Caco-2 (cell line): ENCODE measurements around the gene CDK12. TPM values are rescaled to one million over a fixed set of nuclear protein-coding genes. Genes with fewer than 3 reads are reported as not detected.

ENCODE experiments used
- BruUV-seq: library from RNA; stranded (reverse); fragments of 400-500 nt; replicated peaks from 2 replicates; lab custom pipeline; 2021; lab: Mats Ljungman, UMichigan
- CTCF ChIA-PET: fragments of 300-600 bp; sonication (Branson Sonifier 250); formaldehyde crosslinking; loops from one replicate; lab custom pipeline; 2022; ENCODE audit warnings: antibody characterized with exemption; lab: Charles Lee
- POLR2A ChIA-PET: fragments of 300-600 bp; sonication (Branson Sonifier 250); formaldehyde crosslinking; loops from one replicate; lab custom pipeline; 2022; ENCODE audit warnings: antibody characterized with exemption; lab: Charles Lee
- DNase-seq, 2 experiments: peaks; one replicate each; pipeline versions ENCODE4 v3.0.0 to v3.0.0-alpha.2; 2020 to 2022
- H3K27me3 ChIP-seq: replicated peaks from 2 replicates; pipeline ENCODE4 v1.6.0; 2011; ENCODE audit warnings: low read length; ENCODE audit not compliant: control insufficient read depth, insufficient read depth
- H3K36me3 ChIP-seq: 2 replicates; pipeline ENCODE4 v1.5.1; 2011; ENCODE audit warnings: low read length; ENCODE audit not compliant: control insufficient read depth, insufficient read depth
- H3K4me1 ChIP-seq: fragments of 250-450 bp; sonication (Bioruptor Pico); 2 replicates; pipeline ENCODE4 v1.5.1; 2020; ENCODE audit warnings: mild to moderate bottlenecking
- H3K4me3 ChIP-seq: 2 replicates; pipeline ENCODE4 v1.5.1; 2011; ENCODE audit warnings: low read depth, mild to moderate bottlenecking, control low read depth, low read length
- H3K9me3 ChIP-seq: fragments of 250-450 bp; sonication (Bioruptor Pico); 2 replicates; pipeline ENCODE4 v1.5.1; 2020; ENCODE audit warnings: mild to moderate bottlenecking, moderate library complexity
- H3K27ac Mint-ChIP-seq: one replicate; pipeline ENCODE4 v1.8.0; 2022; ENCODE audit warnings: mixed read lengths; ENCODE audit not compliant: unreplicated experiment
- H3K27me3 Mint-ChIP-seq: one replicate; pipeline ENCODE4 v1.8.0; 2022; ENCODE audit warnings: mixed read lengths; ENCODE audit not compliant: insufficient read depth, unreplicated experiment
- H3K36me3 Mint-ChIP-seq: one replicate; pipeline ENCODE4 v1.8.0; 2022; ENCODE audit warnings: mild to moderate bottlenecking, mixed read lengths; ENCODE audit not compliant: insufficient read depth, unreplicated experiment
- H3K4me1 Mint-ChIP-seq: one replicate; pipeline ENCODE4 v1.8.0; 2022; ENCODE audit warnings: low read depth, mixed read lengths; ENCODE audit not compliant: unreplicated experiment
- H3K4me3 Mint-ChIP-seq: one replicate; pipeline ENCODE4 v1.8.0; 2022; ENCODE audit warnings: mild to moderate bottlenecking, moderate library complexity, mixed read lengths; ENCODE audit not compliant: unreplicated experiment
- H3K9me3 Mint-ChIP-seq: one replicate; pipeline ENCODE4 v1.8.0; 2022; ENCODE audit warnings: mixed read lengths; ENCODE audit not compliant: unreplicated experiment
- intact Hi-C: fragments of 100-400 bp; cut with micrococcal nuclease; formaldehyde crosslinking; loops from one replicate; pipeline ENCODE4 v1.10.0; 2022; ENCODE audit not compliant: unreplicated experiment
- total RNA-seq: library from RNA; stranded (reverse); gene quantifications from 2 replicates; pipeline ENCODE4 v1.2.3, GENCODE V29; 2022
- TF ChIP-seq, protein P1 (sequence below), 2 experiments: fragments of 200-600 bp in 1 of 2; IDR thresholded peaks; 1 replicate in 1 of 2; 2 replicates in 1 of 2; pipeline versions ENCODE4 v1.5.1 to v1.8.0; 2011 to 2022; ENCODE audit warnings: antibody characterized with exemption in 1 of 2, control low read depth in 1 of 2, inconsistent platforms in 1 of 2, low read depth in 1 of 2, low read length in 1 of 2, mild to moderate bottlenecking in 1 of 2, moderate library complexity in 1 of 2; ENCODE audit not compliant: insufficient read depth in 1 of 2, severe bottlenecking in 1 of 2, unreplicated experiment in 1 of 2

The CDK12 gene
- total RNA-seq, 1 experiment from 2014 or later: 85.5 TPM

DNA sequence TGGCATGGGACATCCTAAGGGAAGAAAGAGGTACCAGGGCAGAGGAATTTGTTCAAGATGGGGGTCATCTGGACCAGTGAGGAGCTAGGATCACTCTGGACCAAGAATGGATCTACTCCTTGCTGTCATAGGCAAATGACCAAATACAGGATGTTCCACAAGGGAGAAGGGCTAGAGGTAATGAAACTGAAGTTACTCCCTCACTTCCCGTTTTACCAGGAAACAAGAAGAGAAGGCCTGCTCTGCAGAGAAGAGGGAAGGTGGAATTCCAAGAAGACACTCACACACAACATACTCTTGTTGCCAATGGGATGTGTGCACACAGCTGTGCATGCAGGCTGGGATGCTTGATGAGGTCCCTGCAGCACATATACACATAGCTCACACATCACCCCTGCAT lies 107.8 kb downstream of the CDK12 start:
- no peaks in the 10 kb centered on the region for H3K27me3 Mint-ChIP-seq
- H3K27ac Mint-ChIP-seq: no peak overlapping the region
- H3K36me3 Mint-ChIP-seq: no peaks in the 10 kb centered on the region
- DNase-seq: no peak
- no peaks in the 10 kb centered on the region for H3K36me3 ChIP-seq
- peaks cover 10% of the 10 kb centered on the region for H3K9me3 Mint-ChIP-seq
- ChIA-PET POLR2A (no interaction called here), CTCF (no interaction called here)
- H3K4me1 ChIP-seq: peaks cover 2% of the 10 kb centered on the region; the same call in 1 of the 2 replicates
- H3K4me3 ChIP-seq: no peak overlapping the region
- H3K9me3 ChIP-seq: peaks cover 7% of the 10 kb centered on the region; the same call in 1 of the 2 replicates
- no peaks in the 10 kb centered on the region; the same call in 1 of the 2 replicates for H3K27me3 ChIP-seq
- intact Hi-C loops: no loop called here
- no TSS peak for BruUV-seq
- TF ChIP-seq, protein P1, sequence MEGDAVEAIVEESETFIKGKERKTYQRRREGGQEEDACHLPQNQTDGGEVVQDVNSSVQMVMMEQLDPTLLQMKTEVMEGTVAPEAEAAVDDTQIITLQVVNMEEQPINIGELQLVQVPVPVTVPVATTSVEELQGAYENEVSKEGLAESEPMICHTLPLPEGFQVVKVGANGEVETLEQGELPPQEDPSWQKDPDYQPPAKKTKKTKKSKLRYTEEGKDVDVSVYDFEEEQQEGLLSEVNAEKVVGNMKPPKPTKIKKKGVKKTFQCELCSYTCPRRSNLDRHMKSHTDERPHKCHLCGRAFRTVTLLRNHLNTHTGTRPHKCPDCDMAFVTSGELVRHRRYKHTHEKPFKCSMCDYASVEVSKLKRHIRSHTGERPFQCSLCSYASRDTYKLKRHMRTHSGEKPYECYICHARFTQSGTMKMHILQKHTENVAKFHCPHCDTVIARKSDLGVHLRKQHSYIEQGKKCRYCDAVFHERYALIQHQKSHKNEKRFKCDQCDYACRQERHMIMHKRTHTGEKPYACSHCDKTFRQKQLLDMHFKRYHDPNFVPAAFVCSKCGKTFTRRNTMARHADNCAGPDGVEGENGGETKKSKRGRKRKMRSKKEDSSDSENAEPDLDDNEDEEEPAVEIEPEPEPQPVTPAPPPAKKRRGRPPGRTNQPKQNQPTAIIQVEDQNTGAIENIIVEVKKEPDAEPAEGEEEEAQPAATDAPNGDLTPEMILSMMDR (IDR thresholded peaks at IDR 0.05; ENCODE audit: insufficient read depth in 1 of 2, low read depth in 1 of 2, low read length in 1 of 2, severe bottlenecking in 1 of 2, unreplicated experiment in 1 of 2): no peak
- no peaks in the 10 kb centered on the region for H3K4me1 Mint-ChIP-seq
- no peak overlapping the region for H3K4me3 Mint-ChIP-seq

DNA sequence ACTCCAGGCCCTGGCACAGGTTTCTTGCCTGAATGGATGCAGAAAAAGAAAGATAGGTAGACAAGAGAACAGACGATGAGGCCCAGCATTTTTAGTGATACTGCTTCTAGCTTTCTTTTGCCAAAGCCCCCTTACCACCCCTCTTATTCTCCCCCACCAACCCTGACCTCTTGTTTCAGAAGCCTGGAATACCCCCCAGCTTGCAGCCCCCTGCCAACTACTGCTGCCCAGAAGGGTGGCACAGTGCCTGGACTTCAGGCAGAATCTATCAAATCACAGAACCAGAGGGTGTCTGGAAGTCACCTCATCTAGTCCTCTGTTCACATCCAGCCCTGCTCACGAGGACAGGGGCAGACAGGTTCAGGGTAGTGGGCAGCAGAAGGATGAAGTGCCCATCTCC lies 110.8 kb downstream of the CDK12 start:
- ChIA-PET CTCF (interaction anchor here (0.5 kb wide), 1 partner anchor 780 kb away, joined by 3 read pairs; no protein-coding TSS in a partner anchor), POLR2A (no interaction called here)
- Mint-ChIP-seq H3K4me1 (no peaks in the 10 kb centered on the region), H3K9me3 (peaks cover 10% of the 10 kb centered on the region), H3K27me3 (no peaks in the 10 kb centered on the region), H3K27ac (no peak overlapping the region), H3K4me3 (no peak overlapping the region), H3K36me3 (no peaks in the 10 kb centered on the region)
- Histone ChIP-seq H3K4me3 (no peak overlapping the region), H3K27me3 (no peaks in the 10 kb centered on the region; the same call in 1 of the 2 replicates), H3K36me3 (no peaks in the 10 kb centered on the region), H3K9me3 (peaks cover 7% of the 10 kb centered on the region; the same call in 1 of the 2 replicates), H3K4me1 (peaks cover 4% of the 10 kb centered on the region; the same call in 1 of the 2 replicates)
- no TSS peak for BruUV-seq
- TF ChIP-seq, protein P1 (IDR thresholded peaks at IDR 0.05; ENCODE audit: insufficient read depth in 1 of 2, low read depth in 1 of 2, low read length in 1 of 2, severe bottlenecking in 1 of 2, unreplicated experiment in 1 of 2): no peak
- intact Hi-C loops: no loop called here
- DNase-seq: no peak

GRCh38 chr17:39573447-39574298 lies 112.4 kb downstream of the CDK12 start:
- DNase-seq: peak; percentile 63 to 79
- H3K36me3 ChIP-seq: no peaks in the 10 kb centered on the region
- Mint-ChIP-seq H3K27me3 (no peaks in the 10 kb centered on the region), H3K9me3 (peaks cover 10% of the 10 kb centered on the region), H3K27ac (peak overlapping the region; percentile 64), H3K4me3 (peak overlapping the region; percentile 83), H3K36me3 (no peaks in the 10 kb centered on the region), H3K4me1 (no peaks in the 10 kb centered on the region)
- no peaks in the 10 kb centered on the region; the same call in 1 of the 2 replicates for H3K27me3 ChIP-seq
- H3K4me3 ChIP-seq: peak overlapping the region; percentile 61
- ChIA-PET POLR2A (interaction anchor here (0.6 kb wide), 1 partner anchor 180 kb away, joined by 3 read pairs; no protein-coding TSS in a partner anchor), CTCF (interaction anchor here (0.6 to 1.0 kb wide), 5 partner anchors 26 to 156 kb away, joined by 3 to 4 read pairs (median 3); partner anchors contain the start of gene MIEN1)
- peaks cover 4% of the 10 kb centered on the region; the same call in 1 of the 2 replicates for H3K4me1 ChIP-seq
- TF ChIP-seq, protein P1 (IDR thresholded peaks at IDR 0.05; ENCODE audit: insufficient read depth in 1 of 2, low read depth in 1 of 2, low read length in 1 of 2, severe bottlenecking in 1 of 2, unreplicated experiment in 1 of 2): no peak
- H3K9me3 ChIP-seq: peaks cover 7% of the 10 kb centered on the region; the same call in 1 of the 2 replicates
- intact Hi-C loops: no loop called here
- BruUV-seq: no TSS peak
